T-helper 1 cell treated with Interleukin-12 subunit alpha and Interleukin-12 subunit beta and Interleukin-4 antibody, amounts not matched to agents 30 μg/mL and 1 μg/mL, for 36 hours (primary cell): Measurements from ENCODE around the gene ADIPOQ.
"Not testable (repeated sequence)": the region's sequence is repeated elsewhere in the genome, so short reads cannot be mapped to it uniquely, and the experiment has no call there.

Experiments
- H3K27ac Mint-ChIP-seq: one replicate; pipeline ENCODE4 v1.8.0; 2021; ENCODE audit warnings: mild to moderate bottlenecking, mixed read lengths
- H3K27me3 Mint-ChIP-seq: one replicate; pipeline ENCODE4 v1.8.0; 2021; ENCODE audit warnings: low read depth, mixed read lengths
- H3K36me3 Mint-ChIP-seq: one replicate; pipeline ENCODE4 v1.8.0; 2021; ENCODE audit warnings: low read depth, mixed read lengths
- H3K4me1 Mint-ChIP-seq: one replicate; pipeline ENCODE4 v1.8.0; 2021; ENCODE audit warnings: low read depth, mixed read lengths
- H3K4me3 Mint-ChIP-seq: one replicate; pipeline ENCODE4 v1.8.0; 2021; ENCODE audit warnings: mild to moderate bottlenecking, moderate library complexity, mixed read lengths
- H3K9me3 Mint-ChIP-seq: one replicate; pipeline ENCODE4 v1.8.0; 2021; ENCODE audit warnings: mixed read lengths

ADIPOQ gene

GRCh38 chr3:186843039-186843432 lies 526 bp downstream of the ADIPOQ start:
- Mint-ChIP-seq H3K4me3 (no peak overlapping the region), H3K4me1 (no peaks in the 10 kb centered on the region), H3K27ac (no peak overlapping the region), H3K9me3 (no peaks in the 10 kb centered on the region), H3K36me3 (no peaks in the 10 kb centered on the region), H3K27me3 (peaks cover 21% of the 10 kb centered on the region)

GRCh38 chr3:186844908-186845307 lies 2.4 kb downstream of the ADIPOQ start:
- H3K4me1 Mint-ChIP-seq, result peaks cover 6% of the 10 kb centered on the region
- no peaks in the 10 kb centered on the region for H3K9me3 Mint-ChIP-seq
- H3K4me3 Mint-ChIP-seq, result no peak overlapping the region
- peaks cover 13% of the 10 kb centered on the region for H3K27me3 Mint-ChIP-seq
- no peaks in the 10 kb centered on the region for H3K36me3 Mint-ChIP-seq
- no peak overlapping the region for H3K27ac Mint-ChIP-seq

DNA sequence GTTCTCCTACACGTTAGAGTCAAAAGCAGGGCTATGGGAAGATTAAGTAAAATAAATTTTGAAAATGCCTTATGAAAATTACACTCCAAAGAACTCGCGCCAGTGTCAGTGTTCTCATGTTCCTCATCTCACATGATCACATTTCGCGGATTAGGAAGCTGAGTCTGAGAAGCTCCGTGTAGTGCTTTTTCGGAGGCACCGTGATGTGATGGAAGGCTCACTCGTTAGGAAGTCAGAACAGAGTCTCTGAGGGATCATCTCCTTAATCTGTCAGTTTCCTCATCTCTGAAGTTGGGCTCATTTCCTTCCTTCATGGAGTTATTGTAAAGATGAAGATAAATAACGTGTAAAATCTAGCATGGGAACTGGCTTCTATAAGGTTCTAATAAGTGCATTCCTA lies 3.2 kb downstream of the ADIPOQ start:
- Mint-ChIP-seq H3K4me1 (peaks cover 6% of the 10 kb centered on the region), H3K4me3 (no peak overlapping the region), H3K27me3 (peaks cover 13% of the 10 kb centered on the region), H3K27ac (no peak overlapping the region), H3K9me3 (no peaks in the 10 kb centered on the region), H3K36me3 (no peaks in the 10 kb centered on the region)

GRCh38 chr3:186847437-186847836 lies 4.9 kb downstream of the ADIPOQ start:
- H3K36me3 Mint-ChIP-seq, result peaks cover 1% of the 10 kb centered on the region
- no peak overlapping the region for H3K27ac Mint-ChIP-seq
- no peaks in the 10 kb centered on the region for H3K9me3 Mint-ChIP-seq

DNA sequence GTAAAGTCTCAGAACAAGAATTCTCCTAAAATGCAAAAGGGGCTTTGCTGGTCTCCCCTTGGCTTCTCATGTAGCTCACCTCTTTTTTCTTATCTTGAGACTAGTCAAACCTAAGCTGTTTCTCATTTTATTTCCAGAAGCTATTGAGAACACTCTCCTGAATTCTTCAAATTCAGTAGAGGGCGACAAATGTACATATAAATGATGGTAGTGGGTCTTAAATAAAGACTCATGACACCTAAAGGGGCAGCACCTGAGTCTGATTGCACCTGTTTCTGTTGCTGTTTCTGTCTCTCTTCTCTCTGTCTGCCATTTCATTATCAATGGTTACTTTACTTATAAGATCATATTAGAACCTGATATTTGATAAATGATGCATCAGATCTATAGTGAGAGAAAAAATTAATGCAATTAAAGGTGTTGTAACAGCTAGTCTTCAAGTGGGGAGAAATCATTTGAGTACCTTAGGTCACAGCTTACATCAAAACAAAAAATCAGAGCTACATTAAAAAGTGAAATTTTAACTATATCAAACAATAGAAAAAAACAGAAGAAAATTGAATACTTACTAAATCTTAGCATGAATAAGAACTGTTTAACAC lies 7.0 kb downstream of the ADIPOQ start:
- H3K4me1 Mint-ChIP-seq, result peaks cover 14% of the 10 kb centered on the region
- no peaks in the 10 kb centered on the region for H3K9me3 Mint-ChIP-seq
- no peak overlapping the region for H3K4me3 Mint-ChIP-seq
- H3K27me3 Mint-ChIP-seq, result peaks cover 13% of the 10 kb centered on the region
- H3K27ac Mint-ChIP-seq, result no peak overlapping the region
- peaks cover 1% of the 10 kb centered on the region for H3K36me3 Mint-ChIP-seq

More at GRCh38 chr3:186847437-186847836, 4.9 kb downstream of the ADIPOQ start:
- peaks cover 13% of the 10 kb centered on the region for H3K27me3 Mint-ChIP-seq
- H3K4me3 Mint-ChIP-seq, result no peak overlapping the region
- peaks cover 12% of the 10 kb centered on the region for H3K4me1 Mint-ChIP-seq

GRCh38 chr3:186851835-186852234 lies 9.3 kb downstream of the ADIPOQ start:
- H3K9me3 Mint-ChIP-seq, H3K27me3 Mint-ChIP-seq, H3K4me3 Mint-ChIP-seq, H3K27ac Mint-ChIP-seq, H3K36me3 Mint-ChIP-seq: not testable (repeated sequence)
- H3K4me1 Mint-ChIP-seq, result peaks cover 14% of the 10 kb centered on the region

- peaks cover 1% of the 10 kb centered on the region for H3K36me3 Mint-ChIP-seq
- no peaks in the 10 kb centered on the region for H3K27me3 Mint-ChIP-seq
- H3K4me1 Mint-ChIP-seq, result peaks cover 16% of the 10 kb centered on the region
- H3K27ac Mint-ChIP-seq, result no peak overlapping the region
- no peak overlapping the region for H3K4me3 Mint-ChIP-seq
- peaks cover 11% of the 10 kb centered on the region for H3K9me3 Mint-ChIP-seq
Measured at GRCh38 chr3:186852994-186853393, 10.5 kb downstream of the ADIPOQ start.

- Mint-ChIP-seq H3K4me1 (peaks cover 16% of the 10 kb centered on the region), H3K27ac (no peak overlapping the region), H3K4me3 (no peak overlapping the region), H3K36me3 (peaks cover 3% of the 10 kb centered on the region), H3K27me3 (no peaks in the 10 kb centered on the region), H3K9me3 (peaks cover 11% of the 10 kb centered on the region)
Measured at GRCh38 chr3:186854146-186854545, 11.6 kb downstream of the ADIPOQ start.

GRCh38 chr3:186854954-186855353 lies 12.4 kb downstream of the ADIPOQ start:
- Mint-ChIP-seq H3K27ac (no peak overlapping the region), H3K36me3 (peaks cover 7% of the 10 kb centered on the region), H3K27me3 (no peaks in the 10 kb centered on the region), H3K9me3 (peaks cover 16% of the 10 kb centered on the region), H3K4me3 (no peak overlapping the region), H3K4me1 (peaks cover 11% of the 10 kb centered on the region)

DNA sequence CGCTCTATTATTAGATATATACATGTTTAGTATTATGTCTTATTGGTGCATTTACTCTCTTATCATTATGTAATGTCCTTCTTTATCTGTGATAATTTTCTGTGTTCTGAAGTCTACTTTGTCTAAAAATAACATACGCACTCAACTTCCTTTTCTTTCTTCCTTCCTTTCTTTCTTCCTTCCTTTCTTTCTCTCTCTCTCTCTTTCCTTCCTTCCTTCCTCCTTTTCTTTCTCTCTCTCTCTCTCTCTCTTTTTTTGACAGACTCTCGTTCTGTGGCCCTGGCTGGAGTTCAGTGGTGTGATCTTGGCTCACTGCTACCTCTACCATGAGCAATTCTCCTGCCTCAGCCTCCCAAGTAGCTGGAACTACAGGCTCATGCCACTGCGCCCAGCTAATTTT lies 15.2 kb downstream of the ADIPOQ start:
- no peak overlapping the region for H3K4me3 Mint-ChIP-seq
- H3K4me1 Mint-ChIP-seq, result peaks cover 14% of the 10 kb centered on the region
- peaks cover 16% of the 10 kb centered on the region for H3K9me3 Mint-ChIP-seq
- peaks cover 9% of the 10 kb centered on the region for H3K36me3 Mint-ChIP-seq
- no peak overlapping the region for H3K27ac Mint-ChIP-seq
- no peaks in the 10 kb centered on the region for H3K27me3 Mint-ChIP-seq

DNA sequence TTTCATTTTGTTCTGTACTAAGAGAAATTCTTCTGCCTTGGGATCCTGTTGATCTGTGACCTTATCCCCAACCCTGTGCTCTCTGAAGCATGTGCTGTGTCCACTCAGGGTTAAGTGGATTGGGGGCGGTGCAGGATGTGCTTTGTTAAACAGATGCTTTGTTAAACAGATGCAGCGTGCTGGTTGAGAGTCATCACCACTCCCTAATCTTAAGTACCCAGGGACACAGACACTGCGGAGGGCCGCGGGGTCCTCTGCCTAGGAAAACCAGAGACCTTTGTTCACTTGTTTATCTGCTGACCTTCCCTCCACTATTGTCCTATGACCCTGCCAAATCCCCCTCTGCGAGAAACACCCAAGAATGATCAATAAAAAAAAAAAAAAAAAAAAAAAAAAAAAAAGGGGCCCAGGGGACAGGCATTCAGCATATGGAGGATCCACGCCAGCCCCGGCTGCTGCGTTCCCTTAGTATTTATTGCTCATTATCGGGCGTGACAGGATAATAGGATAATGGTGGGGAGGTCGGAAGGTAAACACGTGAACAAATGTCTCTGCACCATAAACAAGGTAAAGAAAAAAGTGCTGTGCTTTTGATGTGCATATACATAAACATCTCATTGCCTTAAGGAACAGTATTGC lies 22.8 kb downstream of the ADIPOQ start:
- H3K4me1 Mint-ChIP-seq, result peaks cover 23% of the 10 kb centered on the region
- H3K4me3 Mint-ChIP-seq, H3K27ac Mint-ChIP-seq, H3K36me3 Mint-ChIP-seq, H3K9me3 Mint-ChIP-seq, H3K27me3 Mint-ChIP-seq: not testable (repeated sequence)

DNA sequence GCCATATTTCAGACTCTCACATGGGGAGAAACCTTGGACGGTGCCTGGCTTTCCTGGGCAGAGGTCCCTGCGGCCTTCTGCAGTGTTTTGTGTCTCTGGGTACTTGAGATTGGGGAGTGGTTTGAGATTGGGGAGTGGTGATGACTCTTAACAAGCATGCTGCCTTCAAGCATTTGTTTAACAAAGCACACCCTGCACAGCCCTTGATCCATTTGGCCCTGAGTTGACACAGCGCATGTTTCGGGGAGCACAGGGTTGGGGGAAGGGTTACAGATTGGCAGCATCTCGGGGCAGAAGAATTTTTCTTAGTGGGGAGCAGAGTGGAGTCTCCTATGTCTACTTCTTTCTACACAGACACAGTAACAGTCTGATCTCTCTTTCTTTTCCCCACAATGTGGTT lies 23.6 kb downstream of the ADIPOQ start:
- not testable (repeated sequence) for H3K27ac Mint-ChIP-seq, H3K36me3 Mint-ChIP-seq, H3K27me3 Mint-ChIP-seq, H3K4me3 Mint-ChIP-seq
- peaks cover 28% of the 10 kb centered on the region for H3K4me1 Mint-ChIP-seq
- H3K9me3 Mint-ChIP-seq, result peaks cover 13% of the 10 kb centered on the region

DNA sequence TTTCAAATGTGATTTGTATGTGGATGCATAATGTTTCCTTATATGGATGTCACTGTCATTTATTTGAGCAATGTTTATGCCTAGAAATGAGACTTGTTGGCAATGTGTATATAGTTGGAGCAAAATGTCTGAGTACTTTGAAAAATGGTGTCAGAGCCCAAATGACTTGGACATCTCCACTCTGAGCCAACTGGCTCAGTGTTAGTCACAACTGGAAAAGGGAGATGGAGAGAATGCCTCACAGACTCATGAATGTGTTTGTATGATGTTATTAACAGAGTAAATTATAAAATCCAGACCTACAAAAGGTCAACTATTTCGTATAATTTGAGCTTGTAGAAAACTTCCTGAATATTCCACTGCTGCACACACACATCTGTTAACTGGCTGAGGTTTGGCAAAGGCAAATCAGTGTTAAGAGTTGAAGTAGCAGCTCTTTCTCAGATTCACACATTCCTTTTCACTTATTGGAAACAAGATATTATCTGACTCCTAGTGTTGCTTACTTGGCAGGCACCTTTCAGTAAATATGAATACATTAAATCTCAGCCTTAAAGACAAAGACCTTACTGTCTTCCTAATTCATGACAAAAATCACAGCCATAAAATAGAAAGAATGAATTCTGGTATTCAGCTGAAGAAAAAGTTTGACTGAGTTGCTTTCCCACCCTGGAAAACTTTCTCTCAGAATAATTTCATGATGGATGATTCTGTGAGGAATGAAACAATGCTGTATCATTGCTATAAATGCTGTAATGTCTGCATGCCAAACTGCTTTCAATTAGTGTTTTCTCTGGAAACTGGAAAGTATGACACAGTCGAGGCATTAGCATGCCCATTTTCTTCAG lies 27.0 kb downstream of the ADIPOQ start:
- Mint-ChIP-seq H3K9me3 (peaks cover 14% of the 10 kb centered on the region), H3K4me3 (no peak overlapping the region), H3K4me1 (peaks cover 31% of the 10 kb centered on the region), H3K36me3 (peaks cover 12% of the 10 kb centered on the region), H3K27me3 (no peaks in the 10 kb centered on the region), H3K27ac (no peak overlapping the region)

DNA sequence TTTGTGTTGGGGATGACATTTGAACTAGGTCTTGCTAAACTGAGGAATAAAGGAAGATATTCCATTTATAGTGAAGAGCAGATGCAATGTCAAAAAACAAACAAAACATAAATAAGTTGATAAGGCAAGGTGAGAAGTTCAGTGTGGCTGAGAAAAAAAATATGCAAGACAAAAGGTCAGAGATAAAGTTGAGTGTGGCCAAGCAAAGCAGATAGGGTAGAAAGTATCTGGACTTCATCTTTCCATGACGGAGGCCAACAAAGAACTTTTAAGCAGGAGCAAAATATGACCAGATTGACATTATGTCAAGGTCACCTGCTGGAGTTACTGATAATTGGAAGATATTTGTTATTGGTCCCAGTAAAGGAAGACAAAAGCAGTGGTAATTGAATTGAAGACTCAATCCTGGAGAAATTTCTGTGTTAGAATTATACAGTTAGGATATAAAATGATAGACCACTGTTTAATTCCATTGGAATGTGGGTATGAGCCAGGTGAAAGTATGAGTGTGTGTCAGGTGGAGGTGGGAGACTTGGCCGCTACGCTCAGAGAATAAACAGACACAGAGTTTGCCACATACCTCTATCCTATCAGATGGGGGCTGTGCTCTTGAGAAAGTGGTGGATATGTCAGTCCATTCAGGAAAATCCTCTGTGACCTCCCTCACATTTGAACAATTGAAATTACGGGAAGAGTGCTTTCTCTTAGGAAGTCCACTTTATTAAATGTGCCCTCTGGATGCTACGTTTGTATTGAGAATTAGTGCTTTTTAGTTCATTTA lies 28.1 kb downstream of the ADIPOQ start:
- H3K4me3 Mint-ChIP-seq, result no peak overlapping the region
- H3K9me3 Mint-ChIP-seq, result peaks cover 14% of the 10 kb centered on the region
- peaks cover 31% of the 10 kb centered on the region for H3K4me1 Mint-ChIP-seq
- H3K27me3 Mint-ChIP-seq, result no peaks in the 10 kb centered on the region
- H3K36me3 Mint-ChIP-seq, result peaks cover 12% of the 10 kb centered on the region
- peak overlapping the region; percentile 79 for H3K27ac Mint-ChIP-seq
